ENCODE results near the gene F7.
"Not testable (repeated sequence)": the region's sequence is repeated elsewhere in the genome, so short reads cannot be mapped to it uniquely, and the experiment has no call there.

The F7 gene

GRCh38 chr13:113153810-113154748 lies 48.5 kb downstream of the F7 start:
- peak; percentile 76 for DNase-seq (ENCODE audit: low spot score)

GRCh38 chr13:113155201-113155600 lies 49.6 kb downstream of the F7 start:
- DNase-seq (ENCODE audit: low spot score) = no peak

- DNase-seq (ENCODE audit: low spot score) = no peak
Measured at GRCh38 chr13:113155982-113156655, 50.5 kb downstream of the F7 start.

DNA sequence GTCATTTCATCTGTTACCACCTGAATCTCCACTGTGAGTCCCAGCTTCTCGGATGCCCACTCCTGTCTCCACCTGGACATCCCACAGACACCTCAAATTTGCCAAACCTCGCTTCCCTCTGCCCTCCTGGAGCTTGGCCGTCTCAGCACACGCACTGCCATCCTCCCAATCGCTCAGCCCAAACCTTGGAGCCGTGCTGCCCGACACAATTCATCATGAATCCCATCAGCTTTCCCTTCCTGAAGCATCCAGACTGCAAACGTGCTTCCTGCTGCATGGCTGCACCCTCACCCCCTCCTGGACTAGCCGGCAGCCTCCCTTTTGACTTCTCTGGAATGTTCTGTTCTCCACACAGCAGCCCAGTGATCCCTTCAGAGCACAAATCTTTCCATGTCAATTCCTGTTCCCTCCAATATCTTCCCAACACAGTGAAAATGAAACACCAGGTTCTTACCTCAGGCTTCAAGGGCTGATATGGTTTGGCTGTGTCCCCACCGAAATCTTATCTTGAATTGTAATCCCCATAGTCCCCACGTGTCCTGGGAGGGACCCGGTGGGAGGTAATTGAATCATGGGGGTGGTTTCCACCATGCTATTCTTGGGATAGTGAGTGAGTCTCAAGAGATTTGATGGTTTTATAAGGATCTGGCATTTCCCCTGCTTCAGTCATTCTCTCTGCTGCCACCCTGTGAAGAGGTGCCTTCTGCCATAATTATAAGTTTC lies 51.8 kb downstream of the F7 start:
- DNase-seq (ENCODE audit: low spot score) = no peak

DNA sequence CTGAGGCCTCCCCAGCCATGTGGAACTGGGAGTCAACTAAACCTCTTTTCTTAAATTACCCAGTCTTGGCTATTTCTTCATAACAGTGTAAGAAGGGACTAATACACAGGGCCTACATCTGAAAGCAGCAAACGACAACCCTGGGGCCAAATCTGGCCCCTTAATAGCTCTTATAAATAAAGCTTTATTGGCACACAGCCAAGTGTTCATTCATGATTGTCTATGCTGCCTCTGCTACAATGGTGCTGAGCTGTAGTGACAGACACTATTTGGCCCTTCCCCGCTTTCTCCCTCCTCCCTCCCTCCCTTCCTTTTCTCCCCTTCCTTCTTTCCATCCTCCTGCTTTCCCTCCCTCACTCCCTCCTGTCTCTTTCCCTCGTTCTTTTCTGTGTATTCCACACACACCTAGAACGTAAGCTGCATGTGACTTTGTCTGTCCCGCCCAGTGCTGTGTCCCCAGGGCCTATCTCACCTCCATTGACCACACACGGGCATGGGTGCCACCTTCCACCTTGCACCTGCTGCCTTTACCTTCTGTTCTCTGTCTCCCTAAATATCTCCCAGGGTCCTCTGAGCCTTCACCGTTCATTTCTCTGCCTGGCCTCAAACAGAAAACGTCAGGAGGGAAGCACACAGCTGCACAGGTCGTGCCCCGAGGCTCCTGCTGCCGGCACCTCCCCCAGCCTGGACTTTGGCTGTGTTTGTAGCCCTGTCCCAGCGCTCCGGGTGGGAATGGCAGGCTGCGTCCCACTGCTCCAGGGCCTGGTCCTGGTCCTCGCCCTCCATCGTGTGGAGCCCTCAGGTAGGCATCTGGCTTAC lies 52.5 kb downstream of the F7 start, which contains the start of gene PROZ:
TSS of gene PROZ (plus strand) at position 720 of the 819 bp plus-strand sequence. CDS start at position 733, 13 bp downstream.
- no peak for DNase-seq (ENCODE audit: low spot score)

DNA sequence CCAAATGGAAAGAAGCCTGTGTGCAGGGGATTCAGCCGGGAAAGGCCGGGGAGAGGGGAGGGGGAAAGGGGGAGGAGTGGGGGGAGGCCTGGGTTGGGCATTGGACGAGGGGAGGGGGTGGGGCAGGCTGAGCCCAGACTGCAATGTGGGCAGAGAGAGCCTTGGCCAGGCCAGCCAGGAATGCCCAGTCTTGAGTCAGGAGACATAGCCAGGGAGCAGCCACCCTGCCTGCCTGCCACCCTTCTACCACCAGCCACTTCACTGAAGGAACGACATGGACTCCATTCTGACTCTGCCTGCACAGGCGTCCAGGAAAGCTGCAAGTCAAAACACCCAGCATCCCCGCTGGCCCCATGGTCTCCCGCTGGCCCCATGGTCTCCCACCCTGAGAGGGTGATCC lies 53.4 kb downstream of the F7 start:
- DNase-seq (ENCODE audit: low spot score) = no peak

DNA sequence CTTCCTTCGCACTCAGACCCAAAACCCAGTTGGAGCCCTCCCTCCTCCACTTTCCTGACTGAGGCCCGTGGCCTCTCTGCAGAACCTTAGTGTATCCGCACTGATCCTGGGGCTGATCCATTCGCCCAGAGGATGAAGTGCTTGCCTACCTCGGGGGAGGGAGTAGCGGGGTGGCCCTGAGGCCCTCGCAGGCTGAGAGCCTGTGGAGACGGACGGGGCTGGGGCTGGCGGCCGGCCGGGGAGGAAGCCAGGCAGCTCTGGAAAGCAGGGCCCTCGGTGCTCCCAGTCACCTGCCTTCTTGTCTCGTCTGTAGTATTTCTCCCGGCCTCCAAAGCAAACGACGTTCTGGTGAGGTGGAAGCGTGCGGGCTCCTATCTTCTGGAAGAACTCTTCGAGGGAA lies 54.1 kb downstream of the F7 start:
- DNase-seq (ENCODE audit: low spot score) = no peak

- no peak for DNase-seq (ENCODE audit: low spot score)
Measured at GRCh38 chr13:113160983-113161382, 55.4 kb downstream of the F7 start.

GRCh38 chr13:113161433-113161832 lies 55.8 kb downstream of the F7 start:
- DNase-seq (ENCODE audit: low spot score) = no peak

- DNase-seq (ENCODE audit: low spot score) = not testable (repeated sequence)
Measured at GRCh38 chr13:113161975-113162374, 56.4 kb downstream of the F7 start.

DNA sequence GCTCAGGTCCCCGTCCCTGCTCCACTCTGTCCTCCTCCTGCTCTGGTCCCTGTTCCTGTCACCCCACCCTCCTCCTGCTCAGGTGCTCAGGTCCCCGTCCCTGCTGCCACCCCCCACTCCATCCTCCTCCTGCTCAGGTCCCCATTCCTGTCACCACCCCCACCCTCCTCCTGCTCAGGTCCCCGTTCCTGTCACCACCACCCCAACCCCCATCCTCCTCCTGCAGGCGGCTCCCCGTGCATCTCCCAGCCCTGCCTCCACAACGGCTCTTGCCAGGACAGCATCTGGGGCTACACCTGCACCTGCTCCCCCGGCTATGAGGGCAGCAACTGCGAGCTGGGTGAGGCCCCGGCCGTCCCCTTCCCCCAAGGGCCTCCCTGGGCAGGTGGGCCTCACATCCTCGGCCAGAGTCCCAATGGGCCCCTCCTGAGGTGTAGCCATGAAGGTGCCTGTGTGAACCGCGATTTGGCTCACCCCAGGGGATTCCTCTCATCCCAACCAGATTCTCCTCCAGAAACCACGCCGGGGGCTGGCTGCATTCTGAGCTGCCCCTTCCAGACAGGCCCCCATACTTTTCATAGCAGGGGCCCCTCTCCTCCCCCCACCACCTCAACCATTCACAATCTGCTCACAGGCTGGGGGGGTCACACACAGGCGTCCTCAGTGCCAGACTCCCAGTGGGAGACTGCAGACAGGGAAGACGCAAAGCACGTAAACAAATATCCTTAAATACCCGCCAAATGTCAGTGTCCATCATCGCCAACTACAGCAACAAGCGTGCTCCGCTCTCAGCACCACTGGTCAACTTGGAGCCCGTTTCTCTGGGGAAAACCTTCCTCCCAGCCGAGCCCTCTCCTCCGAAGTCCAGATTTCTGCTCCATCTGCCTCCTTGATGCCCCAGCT lies 57.4 kb downstream of the F7 start:
- no peak for DNase-seq (ENCODE audit: low spot score)

DNA sequence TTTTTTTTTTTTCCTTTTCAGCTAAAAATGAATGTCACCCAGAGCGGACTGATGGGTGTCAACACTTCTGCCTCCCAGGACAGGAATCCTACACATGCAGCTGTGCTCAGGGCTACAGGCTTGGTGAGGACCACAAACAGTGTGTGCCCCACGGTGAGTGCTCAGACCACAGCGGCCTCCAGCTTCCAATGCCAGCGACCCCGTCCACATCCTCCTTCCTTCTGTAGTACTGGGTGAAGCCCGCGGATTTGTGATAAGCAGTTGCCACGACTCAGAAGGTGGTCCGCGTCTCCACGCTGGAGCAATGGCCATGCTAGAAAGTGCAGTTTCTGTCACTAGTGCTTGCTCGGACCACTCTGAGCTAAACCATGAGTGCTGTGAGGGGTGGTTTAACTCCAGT lies 58.9 kb downstream of the F7 start:
- DNase-seq (ENCODE audit: low spot score) = no peak

DNA sequence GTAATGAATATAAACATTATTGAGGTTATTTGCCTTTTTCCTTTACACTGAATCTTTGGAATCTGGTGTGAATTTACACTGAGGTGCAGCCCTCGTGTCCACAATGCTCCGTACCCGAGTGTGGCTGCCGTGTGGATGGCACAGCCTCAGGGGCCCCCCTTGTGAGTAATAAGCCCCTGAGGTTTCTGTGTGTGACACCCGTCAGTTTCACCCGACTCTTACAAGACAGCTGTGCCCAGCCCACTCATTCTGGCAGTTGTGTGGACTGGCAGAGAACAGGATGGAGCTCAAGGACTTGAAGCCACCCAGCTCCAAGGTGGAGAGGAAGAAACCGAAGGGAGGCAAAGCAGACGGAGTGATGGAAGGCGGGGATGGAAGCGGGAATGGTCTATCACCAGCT lies 60.7 kb downstream of the F7 start:
- DNase-seq (ENCODE audit: low spot score) = no peak

DNA sequence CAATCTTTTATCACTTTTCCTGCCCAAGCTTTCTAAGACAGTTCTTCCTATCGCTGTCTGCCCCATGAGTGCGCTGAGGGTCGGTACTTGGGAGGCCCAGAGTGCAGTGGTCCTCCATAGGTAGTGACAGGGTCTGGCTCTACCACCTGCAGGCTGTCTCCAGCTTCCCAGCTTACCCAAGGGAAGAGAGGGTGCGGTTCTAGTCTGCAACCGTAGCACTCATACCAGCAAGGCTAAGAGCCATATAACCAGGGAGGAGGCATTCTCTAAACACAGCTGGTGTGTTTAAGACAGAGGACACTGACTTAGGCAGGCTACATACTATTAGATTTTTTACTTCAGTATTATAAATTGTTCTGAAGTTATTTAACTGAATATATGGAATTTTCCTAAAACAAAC lies 61.1 kb downstream of the F7 start:
- no peak for DNase-seq (ENCODE audit: low spot score)

- DNase-seq (ENCODE audit: low spot score) = no peak
Measured at GRCh38 chr13:113167155-113167554, 61.6 kb downstream of the F7 start.

DNA sequence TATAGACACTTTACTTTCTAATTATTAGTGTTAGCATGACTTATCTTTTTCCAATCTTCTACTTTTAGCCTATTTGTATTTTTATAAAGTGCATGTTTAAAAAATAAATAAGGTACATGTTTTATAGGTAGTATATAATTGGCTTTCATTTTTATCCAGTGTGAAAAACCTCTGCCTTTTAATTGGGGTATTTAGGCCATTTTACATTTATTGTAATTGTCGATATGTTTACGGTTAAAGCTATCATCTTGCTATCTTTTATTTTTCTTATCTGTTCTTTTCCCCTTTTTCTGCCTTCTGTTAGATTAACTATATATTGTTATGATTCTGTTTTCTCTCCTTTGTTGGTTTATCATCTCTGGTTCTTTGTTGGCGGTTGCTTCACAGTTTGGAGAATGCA lies 62.0 kb downstream of the F7 start:
- no peak for DNase-seq (ENCODE audit: low spot score)

- DNase-seq (ENCODE audit: low spot score) = no peak
Measured at GRCh38 chr13:113168211-113168610, 62.6 kb downstream of the F7 start.

- no peak for DNase-seq (ENCODE audit: low spot score)
Measured at GRCh38 chr13:113169277-113170272, 64.0 kb downstream of the F7 start.

Data from cerebellar cortex (tissue), 1 donor.